LNCAP (cell line): ENCODE measurements around the gene COQ7.

ENCODE experiments used
- CTCF ChIP-seq: fragments of 450-650 bp; IDR thresholded peaks from 2 replicates; pipeline ENCODE4 v1.5.1; 2017; ENCODE audit warnings: mild to moderate bottlenecking

The COQ7 gene

GRCh38 chr16:19067349-19068236, at the start of gene COQ7:
COQ7 (plus strand) TSS chr16:19067614; CDS start chr16:19067665, 51 bp downstream.
- TF ChIP-seq CTCF: no peak

GRCh38 chr16:19020689-19021088, 46.7 kb upstream of the COQ7 start:
- TF ChIP-seq CTCF: no peak

- no peak for TF ChIP-seq CTCF
These were observed 45.7 kb upstream of the COQ7 start for GRCh38 chr16:19021747-19022146.

GRCh38 chr16:19027416-19027815, 40.0 kb upstream of the COQ7 start:
- TF ChIP-seq CTCF: no peak

GRCh38 chr16:19029980-19030379, 37.4 kb upstream of the COQ7 start:
- TF ChIP-seq CTCF: no peak

GRCh38 chr16:19031738-19032137, 35.7 kb upstream of the COQ7 start:
- no peak for TF ChIP-seq CTCF

GRCh38 chr16:19033761-19034160, 33.7 kb upstream of the COQ7 start:
- no peak for TF ChIP-seq CTCF
